ENCODE data around the gene SMTNL1. TPM values are rescaled to one million over a fixed set of nuclear protein-coding genes. Genes with fewer than 3 reads are reported as not detected.

SMTNL1 gene, protein sequence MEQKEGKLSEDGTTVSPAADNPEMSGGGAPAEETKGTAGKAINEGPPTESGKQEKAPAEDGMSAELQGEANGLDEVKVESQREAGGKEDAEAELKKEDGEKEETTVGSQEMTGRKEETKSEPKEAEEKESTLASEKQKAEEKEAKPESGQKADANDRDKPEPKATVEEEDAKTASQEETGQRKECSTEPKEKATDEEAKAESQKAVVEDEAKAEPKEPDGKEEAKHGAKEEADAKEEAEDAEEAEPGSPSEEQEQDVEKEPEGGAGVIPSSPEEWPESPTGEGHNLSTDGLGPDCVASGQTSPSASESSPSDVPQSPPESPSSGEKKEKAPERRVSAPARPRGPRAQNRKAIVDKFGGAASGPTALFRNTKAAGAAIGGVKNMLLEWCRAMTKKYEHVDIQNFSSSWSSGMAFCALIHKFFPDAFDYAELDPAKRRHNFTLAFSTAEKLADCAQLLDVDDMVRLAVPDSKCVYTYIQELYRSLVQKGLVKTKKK
- total RNA-seq = not detected

GRCh38 chr11:57536947-57537619, at the start of gene SMTNL1:
SMTNL1 (plus strand) TSS chr11:57537595; CDS start chr11:57542643, 5,048 bp downstream.
- DNase-seq = no peak
- no peaks in the 10 kb centered on the region for H3K36me3 ChIP-seq
- in situ Hi-C loops (cut with MboI; ENCODE audit: low pct_ligation_motif_present in 1 of 4, low pct_unique_long_range_greater_than_20kb in 1 of 4, low sequenced_read_pairs in 3 of 4) = no loop called here
- H3K4me1 ChIP-seq = no peaks in the 10 kb centered on the region
- H3K27ac ChIP-seq = no peak within 1 kb of the TSS
- no peak within 1 kb of the TSS for H3K4me3 ChIP-seq
- H3K27me3 ChIP-seq = no peaks in the 10 kb centered on the region
- TF ChIP-seq EP300 (IDR thresholded peaks at IDR 0.05; ENCODE audit: low read depth) = no peak
- TF ChIP-seq POLR2AphosphoS5 (IDR thresholded peaks at IDR 0.05) = no peak
- TF ChIP-seq, protein P1, sequence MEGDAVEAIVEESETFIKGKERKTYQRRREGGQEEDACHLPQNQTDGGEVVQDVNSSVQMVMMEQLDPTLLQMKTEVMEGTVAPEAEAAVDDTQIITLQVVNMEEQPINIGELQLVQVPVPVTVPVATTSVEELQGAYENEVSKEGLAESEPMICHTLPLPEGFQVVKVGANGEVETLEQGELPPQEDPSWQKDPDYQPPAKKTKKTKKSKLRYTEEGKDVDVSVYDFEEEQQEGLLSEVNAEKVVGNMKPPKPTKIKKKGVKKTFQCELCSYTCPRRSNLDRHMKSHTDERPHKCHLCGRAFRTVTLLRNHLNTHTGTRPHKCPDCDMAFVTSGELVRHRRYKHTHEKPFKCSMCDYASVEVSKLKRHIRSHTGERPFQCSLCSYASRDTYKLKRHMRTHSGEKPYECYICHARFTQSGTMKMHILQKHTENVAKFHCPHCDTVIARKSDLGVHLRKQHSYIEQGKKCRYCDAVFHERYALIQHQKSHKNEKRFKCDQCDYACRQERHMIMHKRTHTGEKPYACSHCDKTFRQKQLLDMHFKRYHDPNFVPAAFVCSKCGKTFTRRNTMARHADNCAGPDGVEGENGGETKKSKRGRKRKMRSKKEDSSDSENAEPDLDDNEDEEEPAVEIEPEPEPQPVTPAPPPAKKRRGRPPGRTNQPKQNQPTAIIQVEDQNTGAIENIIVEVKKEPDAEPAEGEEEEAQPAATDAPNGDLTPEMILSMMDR (IDR thresholded peaks at IDR 0.05) = no peak
- no peak for TF ChIP-seq POLR2A (IDR thresholded peaks at IDR 0.05)
- H3K9me3 ChIP-seq = no peaks in the 10 kb centered on the region
- intact Hi-C loops (cut with DNase I; ENCODE audit: low total_unique reads) = no loop called here
- WGBS, 2 donors (ENCODE audit: low coverage in 1 of 2) = 79 to 93% methylated on average over 2 to 14 of the region's 14 CpGs

- TF ChIP-seq EP300 (IDR thresholded peaks at IDR 0.05; ENCODE audit: low read depth) = no peak
- TF ChIP-seq POLR2A (IDR thresholded peaks at IDR 0.05) = no peak
- TF ChIP-seq POLR2AphosphoS5 (IDR thresholded peaks at IDR 0.05) = no peak
- TF ChIP-seq, protein P1 (IDR thresholded peaks at IDR 0.05) = no peak
- H3K36me3 ChIP-seq = peaks cover 0 to 8% (median 0%) of the 10 kb centered on the region in 4 donors
- H3K27ac ChIP-seq = no peak overlapping the region
- intact Hi-C loops (cut with DNase I; ENCODE audit: low total_unique reads) (no loop called here), in situ Hi-C loops (cut with MboI; ENCODE audit: low pct_ligation_motif_present in 1 of 4, low pct_unique_long_range_greater_than_20kb in 1 of 4, low sequenced_read_pairs in 3 of 4) (loop anchor here in 2 of 4 donors (25.0 kb wide), 1 partner anchor 151 kb away; the partner anchor contains the start of genes P2RX3 (in 2 of the 2) and SSRP1 (in 2 of the 2))
- H3K9me3 ChIP-seq = no peaks in the 10 kb centered on the region
- no peak for DNase-seq
- WGBS, 2 donors (ENCODE audit: low coverage in 1 of 2) = 84 to 100% methylated on average over 1 to 6 of the region's 6 CpGs
- H3K4me3 ChIP-seq = no peak overlapping the region
- peaks cover 4 to 5% (median 5%) of the 10 kb centered on the region in 4 donors for H3K4me1 ChIP-seq
- peaks cover 9% of the 10 kb centered on the region for H3K27me3 ChIP-seq
Measured at GRCh38 chr11:57487920-57488659, 49.3 kb upstream of the SMTNL1 start.

GRCh38 chr11:57490456-57491248, 46.7 kb upstream of the SMTNL1 start:
- no peaks in the 10 kb centered on the region for H3K9me3 ChIP-seq
- H3K36me3 ChIP-seq = no peaks in the 10 kb centered on the region
- no peak overlapping the region for H3K27ac ChIP-seq
- no peak for DNase-seq
- WGBS, 2 donors (ENCODE audit: low coverage in 1 of 2) = 92 to 98% methylated on average over 8 to 9 of the region's 9 CpGs
- H3K27me3 ChIP-seq = no peaks in the 10 kb centered on the region
- in situ Hi-C loops (cut with MboI; ENCODE audit: low pct_ligation_motif_present in 1 of 4, low pct_unique_long_range_greater_than_20kb in 1 of 4, low sequenced_read_pairs in 3 of 4) (loop anchor here in 3 of 4 donors (5.0 to 25.0 kb wide), 2 partner anchors 37 to 153 kb away; partner anchors contain the start of genes P2RX3 (in 2 of the 3) and SSRP1 (in 2 of the 3)), intact Hi-C loops (cut with DNase I; ENCODE audit: low total_unique reads) (no loop called here)
- no peak overlapping the region for H3K4me3 ChIP-seq
- no peaks in the 10 kb centered on the region for H3K4me1 ChIP-seq
- TF ChIP-seq, protein P1 (IDR thresholded peaks at IDR 0.05) = no peak
- TF ChIP-seq EP300 (IDR thresholded peaks at IDR 0.05; ENCODE audit: low read depth) = no peak
- TF ChIP-seq POLR2A (IDR thresholded peaks at IDR 0.05) = no peak
- no peak for TF ChIP-seq POLR2AphosphoS5 (IDR thresholded peaks at IDR 0.05)
